Erythroblast (primary cell): Measurements from ENCODE around the gene QRICH2.
"Not testable (repeated sequence)": the region's sequence is repeated elsewhere in the genome, so short reads cannot be mapped to it uniquely, and the experiment has no call there.

ENCODE experiments used
- GATA1 ChIP-seq: IDR thresholded peaks from 2 replicates; pipeline ENCODE4 v1.6.1; 2011; ENCODE audit warnings: low read depth, mild to moderate bottlenecking, control low read depth, low read length, moderate library complexity
- POLR2A ChIP-seq: IDR thresholded peaks from 2 replicates; pipeline ENCODE4 v1.6.1; 2011; ENCODE audit warnings: mild to moderate bottlenecking, low read length

DNA sequence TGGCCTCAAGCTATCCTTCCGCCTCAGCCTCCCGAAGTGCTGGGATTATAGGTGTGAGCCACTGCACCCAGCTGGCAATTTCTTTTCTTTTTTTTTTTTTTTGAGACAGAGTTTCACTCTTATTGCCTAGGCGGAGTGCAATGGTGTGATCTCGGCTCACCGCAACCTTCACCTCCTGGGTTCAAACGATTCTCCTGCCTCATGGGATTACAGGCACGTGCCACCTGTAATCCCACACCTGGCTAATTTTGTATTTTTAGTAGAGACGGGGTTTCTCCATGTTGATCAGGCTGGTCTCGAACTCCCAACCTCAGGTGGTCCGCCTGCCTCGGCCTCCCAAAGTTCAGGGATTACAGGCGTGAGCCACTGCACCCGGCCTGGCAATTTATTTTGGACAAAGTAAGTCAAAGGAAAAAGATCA lies 40.5 kb downstream of the QRICH2 start:
- not testable (repeated sequence) for TF ChIP-seq POLR2A, GATA1
